Measurements from ENCODE around the gene ETS1.

Gene ETS1

DNA sequence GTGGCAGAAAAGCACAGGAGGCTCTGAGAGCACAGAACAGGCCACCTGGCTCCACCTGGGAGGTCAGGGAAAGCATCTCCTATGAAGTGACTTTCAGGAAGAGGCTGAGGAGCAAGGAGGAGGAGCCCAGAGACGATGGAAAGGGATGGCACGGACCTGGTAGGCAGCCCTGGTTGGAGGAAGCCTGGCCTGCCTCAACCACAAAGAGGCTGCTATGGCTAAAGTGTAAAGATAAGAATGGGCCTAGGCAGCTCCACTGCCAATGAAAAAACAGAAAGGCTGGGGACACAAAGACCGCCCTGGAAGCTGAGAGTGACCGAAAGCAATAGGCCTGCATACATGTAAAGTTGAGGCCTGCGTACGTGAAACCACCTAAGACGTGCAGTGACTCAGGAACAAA lies 31.2 kb upstream of the ETS1 start:
- DNase-seq = no peak

DNA sequence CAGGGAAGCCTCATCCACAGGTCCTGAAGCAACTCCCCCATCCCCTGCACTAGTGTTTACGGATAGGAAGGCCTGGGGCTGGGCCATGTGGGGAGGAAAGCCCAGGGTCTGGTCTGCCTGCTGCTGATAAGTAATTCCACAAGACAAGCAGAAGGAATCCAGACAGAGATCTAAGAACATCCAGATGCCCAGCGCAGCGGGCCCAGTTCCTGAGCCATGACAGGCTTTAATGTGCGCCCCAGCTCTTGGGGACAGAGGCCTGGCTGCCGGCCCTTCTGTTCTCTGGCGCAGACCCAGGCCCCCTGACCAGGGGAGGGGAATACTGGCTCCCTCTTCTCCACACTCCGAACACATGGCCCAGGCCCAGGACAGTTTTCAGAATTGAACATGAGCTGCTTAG lies 28.8 kb upstream of the ETS1 start:
- no peak for DNase-seq

DNA sequence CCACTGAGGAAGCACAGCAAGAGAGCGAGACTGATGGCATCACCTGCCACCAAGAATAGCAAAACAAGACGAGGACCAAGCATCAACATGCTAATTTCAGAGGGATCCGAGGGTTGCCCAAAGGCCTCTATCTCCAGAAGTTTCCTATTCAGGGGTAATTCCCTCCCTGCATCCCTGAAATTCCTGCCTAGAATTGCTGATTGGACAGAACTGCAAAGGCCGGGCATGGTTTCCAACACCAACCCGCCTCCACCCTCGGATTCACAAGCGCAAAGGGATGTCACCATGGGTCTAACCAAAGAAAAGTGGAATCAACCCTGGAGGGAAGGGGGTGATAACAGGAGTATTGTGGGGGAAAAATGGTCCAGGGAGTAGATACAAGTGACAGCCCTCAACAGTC lies 28.3 kb upstream of the ETS1 start:
- no peak for DNase-seq

DNA sequence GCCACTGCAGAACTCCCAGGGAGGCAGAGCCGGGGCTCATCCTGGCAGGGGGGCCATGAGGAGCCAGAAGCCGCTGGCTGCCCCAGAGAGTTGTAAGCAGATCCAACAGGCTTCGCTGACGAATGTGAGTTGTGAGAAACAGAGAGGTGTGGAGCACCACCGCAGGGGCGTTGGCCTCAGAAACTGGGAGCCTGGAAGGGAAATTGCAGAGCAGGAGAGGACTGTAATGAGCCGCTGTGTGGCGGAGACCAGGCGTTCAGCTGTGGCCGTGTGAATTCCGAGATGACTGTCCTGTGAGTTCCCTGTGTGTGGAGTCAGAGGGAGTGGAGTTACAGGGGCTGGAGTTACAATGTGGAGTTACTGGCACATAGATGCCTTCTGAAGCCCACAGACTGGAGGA lies 27.7 kb upstream of the ETS1 start:
- DNase-seq = no peak

DNA sequence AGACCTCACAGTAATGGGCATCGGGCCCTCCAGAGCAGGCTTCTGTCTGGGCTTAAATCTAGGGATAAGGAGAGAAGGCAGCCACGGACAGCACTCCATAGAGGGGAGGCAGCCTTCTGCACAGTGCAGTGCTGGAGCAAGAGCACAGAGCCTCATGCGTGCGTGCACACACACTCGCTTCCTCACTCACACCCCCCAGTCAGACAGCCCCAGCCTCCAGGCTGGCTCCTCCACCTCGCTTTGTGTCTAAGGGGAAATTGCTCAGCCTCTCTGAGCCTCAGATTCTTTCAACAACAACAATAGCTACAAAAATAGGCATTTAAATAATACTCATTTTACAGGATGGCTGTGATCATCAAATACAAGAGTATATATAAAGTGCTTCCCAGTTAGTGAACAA lies 26.7 kb upstream of the ETS1 start:
- DNase-seq = no peak

DNA sequence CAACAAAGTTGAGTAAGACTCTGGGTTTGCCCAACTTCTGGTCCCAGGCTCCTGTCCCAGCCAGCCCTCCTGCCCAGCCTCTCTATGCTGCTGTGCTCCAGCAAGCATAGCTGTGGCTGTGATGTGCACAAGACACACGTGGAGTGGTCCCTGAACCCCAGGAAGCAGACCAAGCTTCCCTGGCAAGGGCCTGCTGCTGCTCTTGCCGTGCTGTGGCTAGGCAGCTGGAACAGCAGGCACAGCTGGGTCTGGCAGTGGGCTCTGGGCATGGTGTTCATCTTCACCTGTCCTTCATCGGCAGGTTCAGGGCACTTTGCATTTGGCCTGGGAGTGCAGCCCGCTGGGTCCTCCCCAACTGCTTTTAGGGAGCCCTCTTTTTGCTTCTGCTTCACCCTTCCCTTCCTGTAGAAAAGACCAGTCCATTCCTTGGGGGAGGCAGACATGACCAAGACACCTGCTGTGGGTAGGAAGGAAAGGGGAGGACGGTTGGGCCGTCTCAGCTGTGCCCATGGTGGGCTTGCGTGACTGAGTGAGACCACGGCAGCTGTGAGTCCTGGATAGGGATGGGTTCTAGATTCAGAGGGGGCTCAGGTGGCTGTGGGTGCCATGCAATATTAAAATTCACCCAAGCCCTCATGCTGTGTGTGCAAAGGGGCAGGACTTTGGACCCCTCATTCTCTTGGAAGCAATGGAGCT lies 26.1 kb upstream of the ETS1 start:
- DNase-seq = no peak

DNA sequence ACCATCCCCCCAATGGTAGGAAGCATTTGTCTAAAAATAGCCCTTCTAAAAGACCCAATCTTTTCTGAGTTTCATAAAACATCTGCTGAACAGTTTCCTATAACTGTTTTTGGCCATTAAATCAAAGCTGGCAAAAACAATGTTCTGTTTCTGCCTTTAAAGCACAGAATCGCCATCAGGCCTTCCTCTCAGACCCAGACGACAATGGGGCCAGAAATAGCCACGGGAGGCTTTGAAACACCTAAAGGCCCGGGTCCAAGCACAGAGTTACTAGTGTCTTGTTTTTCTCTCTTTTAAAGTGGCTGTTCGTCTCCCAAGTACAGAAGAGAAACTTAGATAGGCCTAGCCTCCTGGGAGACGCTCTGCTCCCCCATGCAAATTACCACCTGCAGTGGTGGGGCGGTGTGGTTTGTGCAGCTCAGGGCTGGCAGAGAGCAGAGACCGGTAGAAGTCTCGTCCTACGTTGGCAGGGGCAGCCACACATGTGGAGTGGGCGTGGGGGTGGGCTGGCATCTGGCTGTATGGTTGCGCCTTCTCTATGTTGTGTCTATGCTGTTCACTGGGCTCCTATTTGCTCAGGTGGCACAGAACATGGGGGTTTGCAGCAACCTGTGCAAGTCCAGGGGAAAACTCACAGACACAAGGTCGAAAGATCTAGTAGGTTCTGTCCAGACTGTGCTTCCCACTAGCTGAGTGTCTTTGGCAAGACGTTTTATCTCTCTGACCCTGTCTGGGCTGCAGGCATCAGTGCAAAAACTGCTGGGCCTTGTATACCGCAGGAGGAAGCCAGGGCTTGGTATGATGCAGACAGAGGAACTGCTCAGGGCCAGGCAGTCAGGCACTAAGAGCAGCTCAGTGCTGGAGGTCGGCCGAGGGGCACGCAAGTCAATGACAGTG lies 23.6 kb upstream of the ETS1 start:
- peak; percentile 37 for DNase-seq

DNA sequence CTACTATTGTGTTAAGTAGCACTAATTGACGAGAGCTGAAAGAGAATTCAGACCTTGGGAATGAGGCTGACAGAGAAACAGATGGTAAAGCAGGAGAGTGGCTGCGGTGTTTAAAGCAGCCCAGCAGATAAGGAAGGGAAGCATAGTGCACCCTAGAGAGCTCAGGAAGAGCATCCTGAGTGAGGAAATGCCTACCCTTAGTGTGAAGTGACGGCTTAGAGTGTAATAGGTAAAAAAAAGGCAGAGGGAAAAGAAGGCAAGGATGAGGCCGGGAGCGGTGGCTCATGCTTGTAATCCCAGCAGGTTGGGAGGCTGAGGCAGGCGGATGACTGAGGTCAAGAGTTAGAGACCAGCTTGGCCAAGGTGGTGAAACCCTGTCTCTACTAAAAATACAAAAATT lies 22.4 kb upstream of the ETS1 start:
- DNase-seq = no peak

DNA sequence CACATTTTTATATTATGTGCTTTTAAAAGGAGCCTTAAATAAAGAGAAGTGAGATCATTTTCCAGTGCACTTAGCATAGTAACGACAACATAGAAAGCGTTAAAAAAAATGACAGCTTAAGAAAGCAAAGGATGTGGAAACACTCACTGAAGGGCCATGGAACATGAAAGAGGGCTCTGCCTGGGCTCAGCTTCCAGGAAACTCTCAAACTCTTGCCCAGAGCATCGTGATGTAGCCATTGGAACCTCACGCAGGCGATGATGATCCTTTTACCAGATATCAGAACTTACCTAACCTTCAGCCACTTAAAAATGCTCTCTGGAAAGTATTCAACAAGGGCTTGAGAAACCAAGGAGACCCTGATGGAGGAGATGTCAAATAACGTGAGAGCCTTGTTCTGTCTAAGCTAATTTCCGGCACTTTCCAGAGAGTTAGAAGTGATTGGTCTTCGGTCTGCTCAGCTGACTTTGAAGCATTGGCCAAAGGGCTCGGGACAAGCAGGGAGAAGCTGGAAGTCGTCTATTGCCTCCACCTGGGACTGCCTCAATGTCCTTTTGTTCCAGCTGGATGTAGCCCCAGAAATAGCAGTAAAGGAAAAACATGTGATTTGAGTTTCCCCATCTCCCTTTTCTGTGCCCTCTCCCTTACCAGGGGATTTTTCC lies 21.5 kb upstream of the ETS1 start:
- DNase-seq = no peak

DNA sequence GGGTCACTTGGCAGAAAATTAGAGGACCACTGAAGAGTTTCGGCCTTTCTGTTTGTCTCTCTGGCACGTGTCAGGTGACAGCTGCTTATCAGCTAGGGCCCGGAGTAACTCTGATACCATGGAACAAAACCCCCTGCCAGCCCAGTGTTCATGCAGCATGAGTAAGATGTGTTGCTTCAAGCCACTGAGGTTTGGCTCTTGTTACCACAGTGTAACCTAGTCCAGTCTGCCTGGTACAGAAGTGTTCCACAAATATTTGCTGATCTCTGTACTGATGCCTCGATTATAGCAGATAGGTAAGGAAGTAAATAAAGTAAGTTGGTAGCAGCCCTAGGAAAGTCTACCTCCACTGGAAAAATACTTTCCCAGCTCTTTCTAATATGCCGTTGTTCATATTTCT lies 20.5 kb upstream of the ETS1 start:
- DNase-seq = no peak

DNA sequence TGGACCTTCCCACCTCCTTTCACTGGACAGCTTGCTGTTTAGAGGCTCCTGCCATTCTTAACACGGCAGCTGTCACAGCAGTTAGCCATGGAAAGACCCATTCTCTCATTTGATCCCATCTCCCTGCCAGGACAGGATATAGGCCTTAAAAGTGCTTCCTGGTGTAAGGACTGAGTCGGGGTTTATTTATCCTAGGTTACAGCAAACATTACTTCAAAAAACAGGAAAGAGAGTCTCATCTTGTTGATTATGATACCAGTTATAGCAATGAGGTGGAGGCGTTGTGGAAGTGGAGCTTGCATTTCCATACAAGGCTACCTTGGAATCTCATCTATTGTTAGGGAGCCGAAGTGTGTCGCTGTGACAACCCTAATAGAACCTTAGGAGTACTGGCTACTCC lies 17.4 kb upstream of the ETS1 start:
- DNase-seq = no peak

DNA sequence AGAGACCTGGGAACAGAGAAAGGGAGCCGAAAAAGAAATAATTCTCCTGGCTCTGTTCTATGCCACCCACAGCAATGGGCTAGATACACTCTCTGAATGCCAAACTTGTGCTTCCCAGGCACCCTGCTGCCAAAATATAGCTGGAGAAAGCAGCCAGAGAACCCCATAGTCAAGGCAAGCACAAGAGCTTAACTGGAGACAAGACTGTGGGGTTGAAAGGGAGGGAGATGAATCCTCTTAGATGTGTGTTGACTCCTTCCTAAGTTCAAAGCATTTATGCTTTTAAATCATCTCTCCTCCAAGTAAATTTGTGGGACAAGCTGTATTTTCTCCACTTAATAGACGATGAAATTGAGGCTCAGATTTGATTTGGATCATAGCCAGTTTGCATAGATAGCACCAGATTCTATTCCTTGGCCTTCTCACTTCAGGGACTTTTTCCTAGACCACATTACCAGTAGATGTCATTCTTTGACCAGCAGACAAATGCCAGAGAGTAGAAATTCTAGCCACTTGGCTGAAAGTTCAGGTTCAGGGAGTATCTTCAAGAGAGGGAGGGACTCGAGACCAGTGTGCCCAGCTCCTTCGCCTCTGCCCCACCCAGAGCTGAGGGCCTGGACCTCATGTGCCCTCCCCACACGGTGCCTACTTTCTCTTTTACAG lies 16.5 kb upstream of the ETS1 start:
- DNase-seq = no peak

DNA sequence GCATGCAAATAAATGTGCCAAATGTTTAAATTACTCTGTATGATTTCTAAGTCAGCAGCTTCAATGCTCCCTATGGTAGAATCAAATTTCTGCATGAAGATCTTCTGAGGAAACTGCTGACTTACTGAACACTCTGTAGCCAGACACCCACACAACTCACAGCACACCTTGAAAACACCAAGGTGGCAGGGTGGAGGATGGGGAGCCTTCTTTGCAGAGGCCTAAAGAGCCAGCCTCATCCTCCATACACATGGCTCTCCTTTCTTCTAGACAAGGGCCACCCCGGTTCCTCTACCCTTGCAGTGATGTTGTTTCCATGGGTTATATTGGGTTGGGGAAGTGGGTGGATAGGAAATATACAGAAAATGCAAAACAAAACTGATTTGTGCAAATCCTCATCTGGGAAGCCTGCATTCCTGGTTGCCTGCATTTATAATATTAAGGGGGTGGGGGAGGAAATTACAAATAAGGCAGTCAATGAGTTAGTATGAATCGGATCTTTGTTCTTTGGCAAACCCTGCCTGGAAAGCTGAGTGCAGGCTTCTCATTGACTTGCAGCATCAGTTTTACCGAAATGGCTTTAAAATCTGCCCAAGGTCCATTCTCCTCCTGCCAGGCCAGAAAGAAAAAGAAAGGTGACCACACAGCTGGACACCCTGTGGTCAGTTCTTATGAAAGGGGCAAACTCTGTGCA lies 15.8 kb upstream of the ETS1 start:
- no peak for DNase-seq

DNA sequence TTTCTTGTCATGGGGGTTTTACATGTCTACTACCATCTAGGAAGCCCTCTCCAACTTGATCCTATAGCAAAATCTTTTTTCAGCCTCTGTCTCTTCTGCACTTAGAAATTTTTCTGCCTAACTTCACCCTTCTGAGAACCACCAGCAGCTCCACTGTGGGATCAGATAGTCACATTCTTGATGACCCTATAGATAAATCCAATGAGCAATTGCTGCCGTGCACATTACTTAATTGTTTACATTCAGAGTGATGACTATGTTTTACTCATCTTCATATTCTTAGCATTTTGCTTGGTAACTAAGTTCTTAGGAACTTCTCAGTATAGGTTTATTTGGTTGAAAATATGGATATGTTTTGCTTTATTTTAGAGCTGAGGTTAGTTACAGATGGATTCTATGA lies 12.4 kb upstream of the ETS1 start:
- no peak for DNase-seq

DNA sequence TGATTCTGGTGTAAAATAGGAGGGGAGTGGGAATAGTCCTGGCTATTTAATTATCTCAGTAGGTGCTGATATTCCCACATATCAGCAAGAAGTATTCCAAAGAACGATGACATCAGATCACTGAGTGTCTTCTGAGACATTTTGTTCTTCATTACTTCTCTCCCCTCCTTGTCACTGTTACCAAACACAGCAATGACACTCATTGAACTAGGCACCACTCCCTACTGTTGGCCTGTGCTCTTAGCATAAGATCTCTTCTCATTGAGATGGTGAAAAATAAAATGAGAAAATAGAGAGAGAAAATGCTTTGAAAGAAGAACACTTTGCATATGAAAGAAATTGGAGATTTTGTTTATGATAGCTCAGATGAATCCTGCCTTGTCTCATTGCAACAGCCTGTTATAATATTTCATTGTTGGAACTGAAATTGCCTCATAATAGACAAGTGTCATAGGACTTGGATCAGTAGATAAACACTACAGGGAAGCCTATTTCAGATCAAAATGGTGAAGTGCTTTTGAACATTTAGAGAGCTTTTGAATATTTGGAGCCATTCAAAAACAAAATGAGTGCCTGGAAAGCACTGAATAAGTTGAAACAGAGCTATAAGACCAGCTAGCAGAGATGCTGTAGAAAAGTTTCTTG lies 11.3 kb upstream of the ETS1 start:
- no peak for DNase-seq

DNA sequence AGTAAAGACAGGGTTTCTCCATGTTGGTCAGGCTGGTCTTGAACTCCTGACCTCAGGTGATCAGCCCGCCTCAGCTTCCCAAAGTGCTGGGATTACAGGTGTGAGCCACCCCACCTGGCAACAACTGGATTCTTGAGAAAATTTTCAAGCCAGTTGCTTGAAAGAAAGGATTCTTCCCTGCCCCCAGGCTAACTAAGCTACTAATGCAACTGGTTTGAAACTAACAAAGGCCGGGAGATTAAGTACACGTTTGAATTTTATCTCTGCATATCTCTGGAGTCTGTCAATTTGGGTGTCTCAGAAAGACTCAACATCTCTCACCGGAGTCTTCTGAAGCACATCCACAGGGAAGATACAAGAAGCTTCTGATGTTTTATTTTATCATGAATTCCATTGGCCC lies 10.7 kb upstream of the ETS1 start:
- DNase-seq = no peak

DNA sequence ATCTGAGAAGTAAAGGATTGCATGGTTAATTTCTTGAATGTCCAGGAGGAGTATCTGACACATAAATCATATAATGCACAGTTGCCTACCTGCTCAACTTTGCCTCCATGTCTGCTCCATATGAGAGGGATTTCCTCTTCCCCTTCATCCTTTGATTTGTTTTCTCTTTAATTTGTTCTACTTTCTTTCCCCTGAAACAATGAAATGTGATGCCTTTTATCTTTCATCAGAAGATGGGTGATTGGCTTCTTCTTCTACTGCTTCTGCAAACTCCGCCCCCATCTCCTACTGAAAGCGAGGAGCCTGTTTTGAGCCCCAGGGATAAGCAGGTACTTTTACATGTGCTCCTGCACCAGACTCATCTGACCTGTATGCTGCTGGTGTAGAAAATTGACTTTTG lies 9.9 kb upstream of the ETS1 start:
- no peak for DNase-seq

DNA sequence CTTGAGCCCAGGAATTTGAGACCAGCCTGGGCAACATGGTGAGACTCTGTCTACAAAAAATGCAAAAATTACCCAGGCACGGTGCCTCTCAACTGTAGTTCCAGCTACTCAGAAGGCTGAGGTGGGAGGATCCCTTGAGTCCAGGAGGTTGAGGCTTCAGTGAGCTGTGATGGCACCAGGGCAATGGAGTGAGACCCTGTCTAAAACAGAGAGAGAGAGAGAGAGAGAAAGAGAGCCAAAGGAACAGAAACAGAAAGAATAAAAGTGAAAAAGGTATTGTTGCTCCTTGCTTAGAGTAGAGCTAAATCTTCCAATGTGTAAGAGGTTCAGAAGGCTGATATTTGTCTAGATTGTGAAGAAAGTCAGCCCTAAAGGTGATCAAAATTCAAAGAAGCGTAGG lies 8.9 kb upstream of the ETS1 start:
- DNase-seq = no peak

DNA sequence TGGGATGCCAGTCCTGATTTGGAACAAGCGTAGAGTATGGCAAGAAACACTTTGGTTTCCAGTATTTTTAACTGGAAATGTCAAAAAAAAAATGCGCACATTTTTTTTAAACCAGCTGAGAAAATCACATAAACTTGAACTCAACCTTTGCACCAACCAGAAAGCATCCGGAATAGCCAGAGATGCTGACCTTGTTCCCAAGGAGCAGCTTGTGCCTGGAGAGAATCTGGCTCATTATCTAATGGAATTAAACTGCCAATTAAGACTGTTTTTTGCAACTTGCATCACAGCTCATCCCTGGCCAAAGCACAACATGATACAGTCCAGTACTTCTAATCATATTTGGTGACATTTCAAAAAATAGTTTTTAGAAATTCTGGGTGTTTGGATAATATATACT lies 8.4 kb upstream of the ETS1 start:
- DNase-seq = no peak

DNA sequence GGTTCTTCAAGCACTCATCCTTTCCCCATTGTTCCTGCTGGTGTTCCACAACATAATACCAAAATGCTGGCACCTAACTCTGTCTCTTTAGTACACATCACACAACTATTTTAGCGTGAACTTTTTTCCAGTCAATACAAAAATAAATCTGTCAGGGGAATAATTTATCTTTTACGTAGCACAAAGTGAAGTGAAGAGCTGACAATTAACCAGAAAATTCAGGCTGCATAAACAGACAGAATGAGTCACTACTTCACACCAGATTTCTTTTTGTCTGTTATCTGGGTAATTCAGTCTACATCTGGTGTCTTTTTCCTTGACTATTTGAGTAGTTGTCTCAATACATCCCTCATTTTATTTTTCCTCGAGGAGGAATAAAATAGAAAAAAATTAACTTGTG lies 7.9 kb upstream of the ETS1 start:
- DNase-seq = no peak

DNA sequence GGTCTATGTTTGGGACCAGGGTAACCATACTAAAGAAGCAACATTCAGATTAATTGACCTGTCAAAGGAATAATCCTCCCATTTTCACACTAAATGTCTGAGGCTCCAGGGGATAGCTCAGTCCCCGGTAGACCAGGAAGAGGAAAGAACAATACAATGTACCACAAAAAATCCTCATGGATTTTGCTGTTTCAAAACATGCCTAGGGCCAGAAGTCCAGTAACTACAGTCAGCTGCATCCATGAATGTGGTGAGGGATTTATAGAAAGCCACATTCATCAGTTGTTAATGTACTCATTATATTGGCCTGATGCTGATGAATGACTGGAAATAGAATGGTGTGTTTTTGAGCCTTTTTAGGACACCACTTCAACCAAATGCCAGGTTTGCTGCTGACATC lies 6.9 kb upstream of the ETS1 start:
- DNase-seq = no peak

DNA sequence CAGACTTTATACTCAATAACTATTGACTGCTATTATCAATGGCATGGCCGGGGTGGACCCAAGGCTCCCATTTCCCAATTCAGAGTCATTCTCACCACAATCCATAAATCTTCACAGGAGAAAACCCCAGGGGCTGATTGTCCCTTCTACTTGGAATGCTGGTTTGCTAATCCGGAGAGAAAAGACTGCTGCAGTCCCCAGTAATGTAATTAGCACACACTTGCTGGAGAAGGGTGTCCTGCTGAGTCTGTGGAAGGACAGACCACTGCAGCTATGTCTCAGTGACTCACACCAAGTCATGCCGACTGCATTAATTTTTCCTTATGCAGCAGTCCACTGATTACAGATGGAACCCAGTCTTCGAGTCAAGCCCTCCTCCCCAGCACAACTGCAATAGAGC lies 5.9 kb upstream of the ETS1 start:
- DNase-seq = no peak

All from activated effector memory CD4-positive, alpha-beta T cell treated with Interleukin-2 at 50 U/mL for 16 hours (primary cell).